RPMI8226 (cell line): ENCODE results near the gene SLC7A14.
A peak's percentile ranks its signal among the peaks of the same experiment; 100 is the strongest.

Experiments
- DNase-seq: peaks from one replicate; pipeline ENCODE4 v3.0.0-alpha.2; 2015

Gene SLC7A14

GRCh38 chr3:170467007-170467406 is 118.9 kb downstream of the SLC7A14 start:
- no peak for DNase-seq

GRCh38 chr3:170465955-170466354 is 119.9 kb downstream of the SLC7A14 start:
- DNase-seq: no peak

- DNase-seq: no peak
Measured at GRCh38 chr3:170463011-170463410, 122.9 kb downstream of the SLC7A14 start.

DNA sequence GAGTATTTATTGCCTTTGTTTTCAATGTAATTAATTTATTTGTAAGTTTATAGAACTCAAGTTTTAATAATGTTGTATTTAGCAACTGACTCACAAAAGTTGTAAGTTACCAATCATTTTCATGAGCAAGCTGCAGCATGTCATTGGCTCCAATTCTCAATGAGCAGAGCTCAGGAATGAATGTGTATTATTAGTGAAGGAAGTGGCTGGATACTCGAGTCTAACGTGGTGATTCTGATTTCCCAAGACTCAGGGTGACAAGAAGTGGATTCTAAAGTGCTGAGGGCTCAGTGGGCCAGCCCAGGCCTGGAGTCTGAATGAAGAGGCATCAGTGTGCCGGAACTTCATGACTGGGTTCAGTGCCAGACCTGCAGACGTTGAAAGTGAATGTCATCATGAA is 127.6 kb downstream of the SLC7A14 start:
- no peak for DNase-seq

GRCh38 chr3:170454509-170454908 is 131.4 kb downstream of the SLC7A14 start:
- no peak for DNase-seq

DNA sequence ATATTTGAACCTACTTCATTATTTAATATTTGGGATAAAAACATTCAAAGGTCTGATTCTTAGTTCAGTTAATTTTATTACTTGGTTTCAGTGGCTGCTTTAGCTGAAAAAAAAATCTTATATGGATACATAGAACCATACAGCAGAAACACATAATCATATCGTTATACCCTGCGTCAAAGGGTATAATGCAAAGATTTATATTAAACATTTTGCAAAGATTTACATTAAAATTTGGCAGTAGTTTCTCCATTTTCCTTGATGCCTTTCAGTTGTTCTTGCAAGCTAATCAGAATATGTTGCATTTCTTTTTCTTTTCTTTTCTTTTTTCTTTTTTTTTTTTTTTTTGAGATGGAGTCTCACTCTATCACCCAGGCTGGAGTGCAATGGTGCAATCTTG is 135.8 kb downstream of the SLC7A14 start:
- DNase-seq: no peak

DNA sequence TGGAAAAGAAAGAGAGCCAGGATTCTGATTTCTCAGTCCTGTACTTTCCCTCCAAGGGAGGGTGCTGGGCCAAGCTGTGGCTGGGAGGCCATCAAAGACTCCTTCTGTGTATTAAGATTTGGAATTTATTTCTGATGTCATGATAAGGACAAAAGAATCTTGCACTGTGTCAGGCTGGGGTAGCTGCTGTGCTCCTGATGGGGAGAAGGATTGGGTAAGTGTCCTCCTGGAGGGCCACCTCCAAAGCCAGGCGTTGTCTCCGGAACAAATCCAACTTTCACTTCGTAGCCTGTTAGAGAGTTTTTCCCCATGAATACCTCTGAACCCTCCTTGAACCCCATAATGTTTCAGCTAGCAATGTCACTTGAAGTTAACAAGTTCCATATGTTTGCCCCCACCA is 137.3 kb downstream of the SLC7A14 start:
- no peak for DNase-seq

- DNase-seq: no peak
Measured at GRCh38 chr3:170443457-170443856, 142.4 kb downstream of the SLC7A14 start.

DNA sequence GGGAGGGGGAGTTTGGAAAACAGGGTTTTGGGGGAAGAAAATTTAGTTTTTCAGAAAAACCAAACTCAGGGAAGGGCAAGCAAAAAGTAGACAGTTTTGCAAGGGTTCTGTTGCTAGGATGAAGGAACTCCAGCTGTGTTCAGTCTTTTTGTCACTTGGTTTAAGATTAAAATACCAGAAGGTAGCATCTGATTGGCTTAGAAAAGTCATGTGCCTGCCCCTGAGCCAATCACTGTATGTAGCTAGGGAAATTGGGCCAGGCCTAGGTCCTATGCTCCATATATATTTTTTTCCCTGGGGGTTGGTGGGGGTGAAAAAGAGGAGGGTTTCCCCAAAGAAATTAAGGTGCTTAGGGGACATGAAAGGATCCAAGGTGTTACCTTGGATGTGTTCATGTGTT is 142.9 kb downstream of the SLC7A14 start:
- no peak for DNase-seq

GRCh38 chr3:170441412-170441811 is 144.5 kb downstream of the SLC7A14 start:
- DNase-seq: no peak

DNA sequence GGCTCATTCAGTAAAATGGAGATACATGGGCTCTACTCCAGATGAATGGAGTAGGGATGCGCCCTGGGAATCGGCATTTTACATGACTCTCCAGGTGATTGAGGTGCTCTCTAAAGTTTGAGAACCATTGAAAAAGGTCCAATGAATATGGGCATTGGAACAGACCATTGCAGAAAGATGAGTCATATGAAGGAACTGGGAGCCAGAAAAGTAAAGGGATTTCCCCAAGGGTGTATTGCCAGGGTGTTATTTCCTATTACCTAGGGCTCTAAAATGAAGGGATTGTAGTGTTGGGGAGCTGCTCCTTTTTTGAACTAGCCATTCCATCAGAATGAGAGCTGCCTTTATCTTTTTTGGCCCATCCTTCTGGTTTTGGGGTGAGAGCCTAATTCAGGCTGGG is 145.5 kb downstream of the SLC7A14 start:
- no peak for DNase-seq

- no peak for DNase-seq
Measured at GRCh38 chr3:170438836-170439235, 147.0 kb downstream of the SLC7A14 start.

- no peak for DNase-seq
Measured at GRCh38 chr3:170437696-170438407, 148.0 kb downstream of the SLC7A14 start.

DNA sequence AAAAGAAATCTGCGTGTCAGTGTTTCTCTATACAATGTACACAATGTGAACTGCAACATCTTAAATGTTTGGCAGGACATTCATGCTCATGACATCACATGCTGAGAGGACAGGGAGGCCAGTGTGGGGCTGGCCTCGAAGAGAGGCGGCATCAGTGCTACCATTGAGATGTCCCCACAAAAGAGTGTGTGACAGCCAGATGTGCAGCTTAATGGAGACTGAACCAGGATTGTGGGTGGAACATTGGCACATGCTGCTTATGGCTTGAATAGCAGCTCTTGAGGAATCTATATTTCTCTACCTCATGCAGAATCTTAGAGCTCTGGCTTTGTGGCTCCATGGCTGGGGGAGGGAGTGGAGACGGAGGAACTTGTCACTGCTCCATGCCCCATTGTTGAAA is 148.7 kb downstream of the SLC7A14 start:
- no peak for DNase-seq

DNA sequence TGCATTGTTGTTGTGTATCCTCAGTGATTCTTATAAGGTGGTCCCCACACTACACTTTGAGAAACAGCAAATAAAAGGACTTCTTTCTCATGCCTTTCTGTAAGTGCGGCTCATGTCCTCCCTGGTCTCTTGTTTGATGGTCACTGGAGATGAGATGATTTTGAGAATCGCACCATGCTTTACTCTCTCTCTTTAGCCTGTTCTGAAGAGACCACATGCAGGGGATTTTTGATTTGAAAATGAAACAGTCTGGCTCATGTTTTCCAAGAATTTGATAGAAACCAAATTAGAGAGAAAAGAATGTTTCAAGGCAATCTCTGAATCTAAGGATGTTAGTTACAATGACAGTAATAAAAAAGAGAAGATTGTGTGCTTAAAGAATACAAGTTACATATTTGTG is 149.2 kb downstream of the SLC7A14 start:
- no peak for DNase-seq

DNA sequence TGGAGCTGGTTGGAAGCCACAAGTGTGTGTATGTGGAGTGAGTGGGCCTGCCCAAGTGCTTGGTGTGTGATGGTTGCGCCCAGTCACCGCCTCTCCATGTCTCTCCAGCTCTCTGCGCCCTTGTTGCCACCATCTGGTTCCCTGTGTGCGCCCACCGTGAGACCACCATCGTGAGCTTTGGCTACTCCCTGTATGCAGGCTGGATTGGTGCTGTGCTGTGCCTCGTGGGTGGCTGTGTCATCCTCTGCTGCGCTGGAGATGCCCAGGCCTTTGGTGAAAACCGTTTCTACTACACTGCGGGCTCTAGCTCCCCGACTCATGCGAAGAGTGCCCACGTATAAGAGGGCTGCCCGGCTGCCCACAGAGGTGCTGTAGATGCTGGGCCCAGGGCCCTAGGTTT is 153.5 kb downstream of the SLC7A14 start:
- DNase-seq: no peak

DNA sequence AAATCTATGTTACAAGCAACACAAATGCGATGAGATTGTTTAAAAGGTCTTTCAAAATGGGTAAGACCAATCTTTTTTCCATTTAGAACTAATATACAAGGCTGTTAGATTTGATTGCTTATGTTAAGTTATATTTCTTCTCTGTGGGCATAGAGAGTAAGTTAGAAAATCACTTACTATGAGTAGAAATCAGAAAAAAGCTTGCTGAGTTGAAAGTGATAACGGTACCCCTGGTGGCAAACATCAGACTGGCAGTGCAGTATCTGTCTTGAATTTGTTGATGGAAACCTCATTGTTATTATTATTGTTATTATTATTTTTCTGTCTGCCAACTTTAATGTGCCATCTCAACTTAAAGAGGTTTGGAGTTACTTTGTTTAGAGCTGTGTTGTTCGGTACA is 154.8 kb downstream of the SLC7A14 start:
- DNase-seq: no peak

DNA sequence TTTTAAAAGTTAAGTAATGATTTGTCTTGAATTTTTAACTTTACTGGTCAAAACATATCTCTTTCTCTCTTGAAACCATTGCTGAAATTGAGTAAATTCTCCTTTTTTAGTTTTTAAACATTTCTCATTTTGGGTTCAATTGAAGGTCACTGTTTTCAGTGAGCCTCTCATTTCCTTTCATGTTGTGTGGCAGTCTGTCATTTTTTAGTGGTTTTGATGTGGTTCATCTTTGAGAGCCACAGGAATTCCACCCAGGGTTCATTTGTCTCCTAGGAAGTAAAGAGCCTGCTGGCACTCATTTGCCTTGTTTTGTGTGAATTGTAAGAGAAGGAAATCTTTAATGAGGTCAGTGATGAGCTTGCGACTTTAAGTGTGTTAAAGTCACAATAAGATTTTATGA is 156.8 kb downstream of the SLC7A14 start:
- DNase-seq: peak; percentile 60

DNA sequence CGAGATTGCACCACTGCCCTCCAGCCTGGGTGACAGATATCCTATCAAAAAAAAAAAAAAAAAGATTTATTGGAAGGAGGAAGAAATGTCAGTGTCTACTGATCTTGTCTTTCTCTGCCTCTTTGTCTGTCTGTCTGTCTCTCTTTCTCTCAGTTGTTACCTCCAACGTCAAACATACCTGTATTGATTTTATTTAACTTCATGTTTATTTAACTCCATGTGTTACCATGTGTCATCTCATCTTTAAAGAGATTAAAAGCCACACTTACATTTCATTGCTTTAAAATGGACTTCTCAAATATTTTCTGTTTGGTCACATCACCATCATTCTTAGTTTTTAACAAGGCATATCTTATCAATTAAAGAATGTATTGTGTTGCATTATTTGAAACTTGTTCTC is 157.8 kb downstream of the SLC7A14 start:
- no peak for DNase-seq

- DNase-seq: no peak
Measured at GRCh38 chr3:170426240-170426797, 159.6 kb downstream of the SLC7A14 start.

- DNase-seq: no peak
Measured at GRCh38 chr3:170425491-170426239, 160.2 kb downstream of the SLC7A14 start.

DNA sequence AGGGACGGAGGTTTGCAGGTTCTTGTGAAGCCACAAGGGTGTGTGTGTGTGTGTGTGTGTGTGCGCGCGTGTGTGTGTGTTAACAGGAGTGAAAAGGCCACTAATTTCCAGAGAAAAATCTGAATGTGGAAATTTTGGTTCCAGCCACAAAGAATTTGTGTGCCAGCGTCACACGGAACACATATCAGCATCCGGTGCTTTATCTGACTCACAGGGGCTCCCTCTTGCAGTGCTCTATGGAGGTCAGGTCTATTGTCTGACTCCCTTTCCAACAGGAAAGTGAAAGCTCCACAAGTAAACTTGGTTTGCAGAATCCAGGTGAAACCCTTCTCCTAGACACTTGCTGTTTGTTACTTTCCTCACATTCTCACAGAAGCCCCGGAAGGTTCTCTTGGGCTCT is 161.0 kb downstream of the SLC7A14 start:
- no peak for DNase-seq

DNA sequence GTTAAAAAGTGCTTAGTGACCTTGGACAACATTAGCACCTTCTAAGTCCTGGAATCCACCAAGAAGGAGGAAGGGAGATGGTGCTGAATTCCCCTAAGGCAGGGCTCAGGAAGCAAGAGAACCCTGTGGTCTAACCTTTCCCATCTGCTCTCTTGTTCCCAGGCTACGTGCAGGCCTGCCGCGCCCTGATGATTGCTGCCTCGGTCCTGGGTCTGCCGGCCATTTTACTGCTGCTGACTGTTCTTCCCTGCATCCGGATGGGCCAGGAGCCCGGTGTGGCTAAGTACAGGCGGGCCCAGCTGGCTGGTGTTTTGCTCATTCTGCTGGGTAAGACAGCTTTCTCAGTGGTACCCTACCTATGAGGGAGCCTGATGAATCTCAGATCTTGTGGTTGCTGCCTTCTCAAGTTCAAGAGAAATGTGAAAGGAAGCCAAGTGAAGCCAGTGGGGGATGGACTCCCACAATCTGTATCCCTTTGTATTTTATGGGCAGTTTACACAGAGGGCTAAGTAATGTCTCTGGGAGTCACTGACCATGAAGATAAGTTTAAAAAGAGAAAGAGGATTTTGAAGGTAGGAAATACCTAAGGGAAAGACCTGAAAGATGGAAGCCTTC is 162.8 kb downstream of the SLC7A14 start:
- no peak for DNase-seq

- no peak for DNase-seq
Measured at GRCh38 chr3:170421758-170422157, 164.1 kb downstream of the SLC7A14 start.
